OCI-LY3 (cell line): ENCODE measurements around the gene EXOC7.
A peak's percentile ranks its signal among the peaks of the same experiment; 100 is the strongest.

ENCODE experiments used
- H2AFZ ChIP-seq: fragments of 200-600, 300-600 bp; shearing (Covaris generic); 2 replicates; pipeline ENCODE4 v1.6.0; 2014; ENCODE audit warnings: antibody characterized with exemption, low read depth, low read length
- H3K27ac ChIP-seq: fragments of 200-600, 300-600 bp; sonication (generic); 2 replicates; pipeline ENCODE4 v1.5.1; 2014; ENCODE audit warnings: mild to moderate bottlenecking, low read length, moderate library complexity, mixed read lengths
- H3K27me3 ChIP-seq: fragments of 200-600, 300-600 bp; sonication (generic); 2 replicates; pipeline ENCODE4 v1.6.1; 2014; ENCODE audit warnings: low read depth, low read length, mixed read lengths
- H3K36me3 ChIP-seq: fragments of 200-600, 300-600 bp; sonication (generic); replicated peaks from 2 replicates; pipeline ENCODE3; 2014; ENCODE audit warnings: low read depth, low read length, mixed read lengths
- H3K4me1 ChIP-seq: fragments of 300-600, 200-600 bp; sonication (generic); 2 replicates; pipeline ENCODE4 v1.6.1; 2014; ENCODE audit warnings: low read length, mixed read lengths
- H3K4me2 ChIP-seq: fragments of 200-600, 300-600 bp; sonication (generic); 2 replicates; pipeline ENCODE4 v1.6.1; 2014; ENCODE audit warnings: low read length, mixed read lengths
- H3K4me3 ChIP-seq: fragments of 300-600, 200-600 bp; sonication (generic); 2 replicates; pipeline ENCODE4 v1.5.1; 2014; ENCODE audit warnings: antibody characterized with exemption, mild to moderate bottlenecking, low read length, moderate library complexity
- H3K79me2 ChIP-seq: fragments of 300-600, 200-600 bp; shearing (Covaris generic); 2 replicates; pipeline ENCODE4 v1.6.1; 2014; ENCODE audit warnings: mild to moderate bottlenecking, low read length, mixed read lengths
- H3K9ac ChIP-seq: fragments of 300-600, 200-600 bp; shearing (Covaris generic); 2 replicates; pipeline ENCODE4 v1.6.0; 2014; ENCODE audit warnings: mild to moderate bottlenecking, low read length, moderate library complexity
- H3K9me3 ChIP-seq: fragments of 200-600, 300-600 bp; shearing (Covaris generic); 2 replicates; pipeline ENCODE4 v1.6.1; 2014; ENCODE audit warnings: low read length, mixed read lengths; ENCODE audit not compliant: insufficient read depth
- H4K20me1 ChIP-seq: fragments of 200-600, 300-600 bp; sonication (generic); 2 replicates; pipeline ENCODE4 v1.6.1; 2016; ENCODE audit warnings: low read length, mixed read lengths; ENCODE audit not compliant: insufficient read depth
- EZH2phosphoT487 ChIP-seq: fragments of 200-600 bp; shearing (Covaris generic); IDR thresholded peaks from 2 replicates; pipeline ENCODE4 v1.6.1; 2018; ENCODE audit warnings: antibody characterized with exemption, mixed run types, low read depth
- TF ChIP-seq, protein P1 (sequence below): fragments of 200-600, 300-600 bp; sonication (generic); IDR thresholded peaks from 2 replicates; pipeline ENCODE4 v1.5.1; 2014; ENCODE audit warnings: antibody characterized with exemption, low read length, low read depth

EXOC7 gene

DNA sequence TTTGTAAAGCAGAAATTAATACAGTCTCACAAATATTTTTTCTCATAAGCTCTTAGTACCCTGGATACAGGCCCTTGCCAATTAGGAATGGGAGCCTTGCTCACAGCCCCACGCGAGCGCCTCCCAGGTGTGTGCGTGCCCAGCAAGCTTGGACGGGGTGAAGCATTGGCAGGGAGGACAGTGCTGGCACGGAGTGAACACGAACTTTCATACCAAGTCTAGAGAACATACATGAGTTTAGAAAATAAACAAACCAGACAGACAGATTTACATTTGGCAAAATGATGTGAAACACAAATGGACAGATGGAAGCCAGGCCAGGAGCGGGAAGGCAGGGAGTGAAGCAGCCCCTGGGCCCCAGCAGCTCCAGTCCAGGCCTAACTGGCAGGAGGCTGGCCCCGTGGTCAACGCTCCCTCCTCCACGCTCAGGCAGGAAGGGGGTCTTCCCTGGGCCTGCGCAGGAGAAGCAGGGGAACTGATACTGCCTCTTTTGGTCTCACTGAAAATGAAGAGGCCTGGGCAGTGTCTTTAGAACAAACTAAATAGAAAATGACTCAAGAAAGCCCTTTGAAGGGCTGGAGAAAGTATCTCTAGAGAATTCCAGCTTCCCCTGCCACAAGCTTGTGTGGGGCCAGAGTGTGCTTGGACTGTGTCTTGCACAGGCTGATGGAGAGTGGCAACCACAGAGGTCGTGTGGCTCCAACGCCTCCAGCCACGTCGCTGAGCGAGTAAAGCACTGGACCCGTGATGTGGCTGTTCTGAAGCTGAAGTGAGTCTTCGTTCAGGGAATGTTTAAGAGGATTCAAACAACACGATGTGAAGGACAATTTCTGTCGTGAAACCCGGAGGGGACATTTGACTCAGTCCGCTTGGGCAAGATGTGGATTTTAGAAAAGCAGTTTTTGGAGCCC, 47.4 kb upstream of the EXOC7 start:
- Histone ChIP-seq H3K9ac (peak overlapping the region; percentile 24; the same call in 1 of the 2 replicates), H2AFZ (peak overlapping the region; percentile 52; the same call in 1 of the 2 replicates), H3K4me3 (no peak overlapping the region), H3K79me2 (no peaks in the 10 kb centered on the region), H3K27ac (no peak overlapping the region; the same call in 1 of the 2 replicates), H3K36me3 (no peaks in the 10 kb centered on the region), H3K4me2 (peak overlapping the region; percentile 37), H4K20me1 (no peaks in the 10 kb centered on the region), H3K4me1 (peaks cover 14% of the 10 kb centered on the region), H3K27me3 (peaks cover 5% of the 10 kb centered on the region; the same call in 1 of the 2 replicates), H3K9me3 (no peaks in the 10 kb centered on the region)
- no peak for TF ChIP-seq EZH2phosphoT487
- TF ChIP-seq, protein P1, sequence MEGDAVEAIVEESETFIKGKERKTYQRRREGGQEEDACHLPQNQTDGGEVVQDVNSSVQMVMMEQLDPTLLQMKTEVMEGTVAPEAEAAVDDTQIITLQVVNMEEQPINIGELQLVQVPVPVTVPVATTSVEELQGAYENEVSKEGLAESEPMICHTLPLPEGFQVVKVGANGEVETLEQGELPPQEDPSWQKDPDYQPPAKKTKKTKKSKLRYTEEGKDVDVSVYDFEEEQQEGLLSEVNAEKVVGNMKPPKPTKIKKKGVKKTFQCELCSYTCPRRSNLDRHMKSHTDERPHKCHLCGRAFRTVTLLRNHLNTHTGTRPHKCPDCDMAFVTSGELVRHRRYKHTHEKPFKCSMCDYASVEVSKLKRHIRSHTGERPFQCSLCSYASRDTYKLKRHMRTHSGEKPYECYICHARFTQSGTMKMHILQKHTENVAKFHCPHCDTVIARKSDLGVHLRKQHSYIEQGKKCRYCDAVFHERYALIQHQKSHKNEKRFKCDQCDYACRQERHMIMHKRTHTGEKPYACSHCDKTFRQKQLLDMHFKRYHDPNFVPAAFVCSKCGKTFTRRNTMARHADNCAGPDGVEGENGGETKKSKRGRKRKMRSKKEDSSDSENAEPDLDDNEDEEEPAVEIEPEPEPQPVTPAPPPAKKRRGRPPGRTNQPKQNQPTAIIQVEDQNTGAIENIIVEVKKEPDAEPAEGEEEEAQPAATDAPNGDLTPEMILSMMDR = no peak

DNA sequence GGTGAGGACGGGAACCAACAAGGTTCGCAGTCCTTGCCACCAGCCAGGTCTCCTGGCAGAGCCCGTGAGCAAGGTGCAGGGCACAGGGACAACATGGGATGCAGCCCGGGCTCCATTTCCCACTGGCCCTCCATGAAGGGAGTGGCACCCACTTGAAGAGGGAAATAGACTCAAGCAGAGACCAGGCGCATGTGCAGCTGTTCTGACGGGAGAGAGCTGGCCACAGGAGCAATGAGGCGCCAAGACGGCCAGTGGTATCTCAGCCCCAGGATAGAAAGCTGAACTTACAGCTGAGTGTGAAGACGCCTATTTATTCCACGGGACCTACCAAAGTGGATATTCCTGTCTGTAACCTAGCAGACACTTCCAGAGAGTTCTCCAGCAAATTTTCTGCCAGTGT, 45.6 kb upstream of the EXOC7 start:
- H3K9me3 ChIP-seq = no peaks in the 10 kb centered on the region
- no peaks in the 10 kb centered on the region for H4K20me1 ChIP-seq
- no peaks in the 10 kb centered on the region for H3K79me2 ChIP-seq
- no peak overlapping the region for H3K9ac ChIP-seq
- H3K27ac ChIP-seq = no peak overlapping the region
- no peak overlapping the region for H2AFZ ChIP-seq
- H3K4me1 ChIP-seq = peaks cover 27% of the 10 kb centered on the region
- no peak overlapping the region for H3K4me2 ChIP-seq
- H3K27me3 ChIP-seq = no peaks in the 10 kb centered on the region
- no peak overlapping the region for H3K4me3 ChIP-seq
- no peaks in the 10 kb centered on the region for H3K36me3 ChIP-seq
- TF ChIP-seq, protein P1 = no peak
- TF ChIP-seq EZH2phosphoT487 = no peak

DNA sequence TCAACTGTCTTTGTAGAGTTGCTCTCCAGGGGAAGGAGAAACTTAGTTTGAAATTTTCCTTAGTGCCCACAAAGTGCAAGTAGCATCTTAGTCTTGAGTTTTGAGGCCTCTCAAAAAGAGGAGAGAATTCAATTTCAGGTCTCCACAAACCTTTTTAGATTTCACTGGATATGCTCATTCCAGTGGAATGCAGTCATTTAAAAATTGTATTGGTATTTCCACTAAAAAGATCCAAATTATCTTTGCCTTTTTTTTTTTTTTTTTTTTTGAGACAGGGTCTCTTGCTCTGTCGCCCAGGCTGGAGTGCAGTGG, 44.4 kb upstream of the EXOC7 start:
- Histone ChIP-seq H2AFZ (no peak overlapping the region), H3K27me3 (no peaks in the 10 kb centered on the region)

More for the DNA sequence above, 44.4 kb upstream of the EXOC7 start:
- TF ChIP-seq, protein P1 = no peak
- TF ChIP-seq EZH2phosphoT487 = no peak
- Histone ChIP-seq H3K27ac (no peak overlapping the region), H4K20me1 (no peaks in the 10 kb centered on the region), H3K4me1 (peaks cover 35% of the 10 kb centered on the region), H3K9me3 (no peaks in the 10 kb centered on the region), H3K36me3 (no peaks in the 10 kb centered on the region), H3K4me2 (no peak overlapping the region), H3K9ac (no peak overlapping the region), H3K4me3 (no peak overlapping the region), H3K79me2 (no peaks in the 10 kb centered on the region)
